Gastrocnemius medialis (tissue), 4 donors: ENCODE measurements around the gene URB2.

ENCODE experiments used
- CTCF ChIP-seq, 5 experiments: fragments of 450-650 bp in 3 of 5; fragments of 200-600 bp in 2 of 5; sonication (generic) in 2 of 5; IDR thresholded peaks in 4 of 5; conservative IDR thresholded peaks in 1 of 5; 1 replicate in 4 of 5; 2 replicates in 1 of 5; pipeline ENCODE4 v1.5.1; 2016 to 2019; ENCODE audit warnings: antibody characterized with exemption in 5 of 5, mild to moderate bottlenecking in 3 of 5, moderate library complexity in 3 of 5
- POLR2A ChIP-seq, 2 donors: fragments of 450-650 bp; IDR thresholded peaks; one replicate each; pipeline ENCODE4 v1.6.1; 2017; ENCODE audit warnings: antibody characterized with exemption in 2 of 2, mild to moderate bottlenecking in 2 of 2, moderate library complexity in 2 of 2

DNA sequence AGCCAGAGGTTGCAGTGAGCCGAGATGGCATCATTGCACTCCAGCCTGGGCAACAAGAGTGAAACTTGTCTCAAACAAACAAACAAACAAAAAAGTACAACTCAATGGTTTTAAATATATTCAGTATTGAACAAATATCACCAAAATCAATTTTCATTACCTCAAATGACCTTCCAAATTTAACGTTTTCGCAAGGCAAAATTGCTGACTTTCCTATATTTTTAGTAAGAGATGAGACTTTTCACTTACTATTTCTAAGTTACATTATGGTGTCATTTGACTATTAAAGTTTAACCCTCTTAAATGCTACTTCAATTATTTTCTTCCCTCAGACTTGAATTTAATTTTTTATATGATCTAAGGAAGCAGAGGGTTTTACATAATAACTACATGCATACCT is 44.6 kb upstream of the URB2 start:
- TF ChIP-seq CTCF (IDR thresholded peaks at IDR 0.05 in 4 of 5, conservative IDR thresholded peaks at IDR 0.05 in 1 of 5) (no peak), POLR2A (IDR thresholded peaks at IDR 0.05) (no peak)
